ENCODE data around the gene EPB41L3. TPM values are rescaled to one million over a fixed set of nuclear protein-coding genes. Genes with fewer than 3 reads are reported as not detected.

EPB41L3 gene
- polyA plus RNA-seq, 1 donor (not counting 4 experiments of a cell fraction or from before 2014, with no cell fraction given), result 0.39 TPM

DNA sequence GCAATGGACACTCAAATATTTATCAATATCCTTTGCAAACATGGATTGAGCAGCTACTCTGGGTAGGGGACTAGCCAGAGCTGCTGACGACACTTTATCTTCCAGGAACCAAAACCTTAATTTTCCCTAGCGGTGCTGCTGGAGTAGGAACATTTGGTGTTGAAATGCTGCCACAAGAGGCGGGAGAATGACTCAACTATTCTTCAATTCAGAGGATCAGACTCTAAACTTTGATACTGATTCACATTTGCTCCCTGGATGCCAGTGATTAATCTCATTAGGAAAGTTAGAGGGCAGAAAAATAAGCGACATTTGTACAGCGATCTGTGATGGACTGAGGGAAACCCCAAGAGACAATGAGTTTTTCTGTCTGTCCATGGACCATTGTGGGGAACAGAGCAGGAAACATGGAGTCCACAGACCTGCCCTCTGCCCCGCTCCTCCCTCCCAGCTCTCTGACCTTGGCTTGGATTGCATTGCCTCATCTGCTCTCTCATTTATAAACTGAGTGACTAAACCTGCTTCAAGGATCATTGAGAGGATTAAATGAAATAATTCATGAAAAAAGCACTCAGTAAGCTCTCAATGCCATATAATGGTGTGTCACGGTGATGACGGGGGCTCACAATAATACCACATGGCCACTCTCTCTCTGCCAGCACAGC is 12.6 kb upstream of the EPB41L3 start:
- no peak for DNase-seq (ENCODE audit: low read depth, low spot score)
- H3K4me3 ChIP-seq (ENCODE audit: control insufficient read depth in 2 of 3, extremely low read depth in 1 of 3, insufficient read depth in 2 of 3, low read depth in 1 of 3, low read length in 3 of 3), result no peak overlapping the region

DNA sequence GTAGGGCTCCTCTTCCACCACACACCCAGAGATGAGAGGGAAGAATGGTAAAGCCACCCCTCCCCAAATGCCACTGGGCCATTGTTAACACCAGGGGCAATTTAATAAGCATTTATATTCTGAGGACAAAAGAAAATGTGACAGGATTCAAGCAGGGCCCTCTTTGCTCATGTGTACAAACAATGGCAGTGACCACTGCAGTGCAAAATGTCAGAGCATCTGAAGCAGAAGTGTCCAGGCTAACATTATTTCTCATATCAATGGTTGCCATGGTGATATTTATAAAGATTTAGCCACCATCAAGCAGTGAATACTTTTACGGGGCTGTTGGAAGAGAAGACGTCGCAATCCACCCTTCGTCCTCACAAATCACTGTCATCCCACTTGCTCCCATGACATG is 10.8 kb upstream of the EPB41L3 start:
- H3K9me3 ChIP-seq (ENCODE audit: control insufficient read depth, low read depth, low read length), result no peaks in the 10 kb centered on the region
- FAIRE-seq (no peak), DNase-seq (ENCODE audit: low read depth, low spot score) (no peak)
- H3K27ac ChIP-seq (ENCODE audit: control insufficient read depth, insufficient read depth, low read length), result no peak overlapping the region
- H3K4me2 ChIP-seq (ENCODE audit: control insufficient read depth, extremely low read depth, insufficient read depth, low read depth, low read length), result no peak overlapping the region
- H3K4me3 ChIP-seq (ENCODE audit: control insufficient read depth in 2 of 3, extremely low read depth in 1 of 3, insufficient read depth in 2 of 3, low read depth in 1 of 3, low read length in 3 of 3), result no peak overlapping the region
- H3K79me2 ChIP-seq (ENCODE audit: control insufficient read depth, insufficient read depth, low read length), result no peaks in the 10 kb centered on the region
- TF ChIP-seq, protein P1, sequence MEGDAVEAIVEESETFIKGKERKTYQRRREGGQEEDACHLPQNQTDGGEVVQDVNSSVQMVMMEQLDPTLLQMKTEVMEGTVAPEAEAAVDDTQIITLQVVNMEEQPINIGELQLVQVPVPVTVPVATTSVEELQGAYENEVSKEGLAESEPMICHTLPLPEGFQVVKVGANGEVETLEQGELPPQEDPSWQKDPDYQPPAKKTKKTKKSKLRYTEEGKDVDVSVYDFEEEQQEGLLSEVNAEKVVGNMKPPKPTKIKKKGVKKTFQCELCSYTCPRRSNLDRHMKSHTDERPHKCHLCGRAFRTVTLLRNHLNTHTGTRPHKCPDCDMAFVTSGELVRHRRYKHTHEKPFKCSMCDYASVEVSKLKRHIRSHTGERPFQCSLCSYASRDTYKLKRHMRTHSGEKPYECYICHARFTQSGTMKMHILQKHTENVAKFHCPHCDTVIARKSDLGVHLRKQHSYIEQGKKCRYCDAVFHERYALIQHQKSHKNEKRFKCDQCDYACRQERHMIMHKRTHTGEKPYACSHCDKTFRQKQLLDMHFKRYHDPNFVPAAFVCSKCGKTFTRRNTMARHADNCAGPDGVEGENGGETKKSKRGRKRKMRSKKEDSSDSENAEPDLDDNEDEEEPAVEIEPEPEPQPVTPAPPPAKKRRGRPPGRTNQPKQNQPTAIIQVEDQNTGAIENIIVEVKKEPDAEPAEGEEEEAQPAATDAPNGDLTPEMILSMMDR (optimal IDR thresholded peaks at IDR 0.05 in 1 of 3, IDR thresholded peaks at IDR 0.05 in 1 of 3, conservative IDR thresholded peaks at IDR 0.05 in 1 of 3; ENCODE audit: extremely low read depth in 1 of 3, insufficient read depth in 2 of 3, low read length in 3 of 3), result no peak
- no peak for TF ChIP-seq EZH2 (IDR thresholded peaks at IDR 0.05; ENCODE audit: low read length)
- no peaks in the 10 kb centered on the region for H3K27me3 ChIP-seq (ENCODE audit: control insufficient read depth, extremely low read depth, insufficient read depth, low read length)
- dilution Hi-C loops (cut with MboI; ENCODE audit: extremely low pct_ligation_motif_present, low sequenced_read_pairs), result no loop called here
- H3K36me3 ChIP-seq (ENCODE audit: control insufficient read depth in 2 of 2, extremely low read depth in 1 of 2, insufficient read depth in 2 of 2, low read length in 2 of 2), result no peaks in the 10 kb centered on the region
- no peak overlapping the region for H2AFZ ChIP-seq (ENCODE audit: control insufficient read depth, low read length)
- H3K9me1 ChIP-seq (ENCODE audit: control insufficient read depth, extremely low read depth, insufficient read depth, low read length), result no peaks in the 10 kb centered on the region
- H4K20me1 ChIP-seq (ENCODE audit: control insufficient read depth, extremely low read depth, insufficient read depth, low read length), result no peaks in the 10 kb centered on the region
- no peaks in the 10 kb centered on the region for H3K4me1 ChIP-seq (ENCODE audit: control insufficient read depth, extremely low read depth, insufficient read depth, low read length)
- H3K9ac ChIP-seq (ENCODE audit: control insufficient read depth, extremely low read depth, insufficient read depth, low read length), result no peak overlapping the region

More for the DNA sequence above, 12.6 kb upstream of the EPB41L3 start:
- Histone ChIP-seq H2AFZ (ENCODE audit: control insufficient read depth, low read length) (no peak overlapping the region), H3K9me3 (ENCODE audit: control insufficient read depth, low read depth, low read length) (no peaks in the 10 kb centered on the region), H3K4me2 (ENCODE audit: control insufficient read depth, extremely low read depth, insufficient read depth, low read depth, low read length) (no peak overlapping the region), H3K79me2 (ENCODE audit: control insufficient read depth, insufficient read depth, low read length) (no peaks in the 10 kb centered on the region), H3K9ac (ENCODE audit: control insufficient read depth, extremely low read depth, insufficient read depth, low read length) (no peak overlapping the region), H3K9me1 (ENCODE audit: control insufficient read depth, extremely low read depth, insufficient read depth, low read length) (no peaks in the 10 kb centered on the region), H3K36me3 (ENCODE audit: control insufficient read depth in 2 of 2, extremely low read depth in 1 of 2, insufficient read depth in 2 of 2, low read length in 2 of 2) (no peaks in the 10 kb centered on the region), H3K4me1 (ENCODE audit: control insufficient read depth, extremely low read depth, insufficient read depth, low read length) (no peaks in the 10 kb centered on the region), H4K20me1 (ENCODE audit: control insufficient read depth, extremely low read depth, insufficient read depth, low read length) (no peaks in the 10 kb centered on the region), H3K27me3 (ENCODE audit: control insufficient read depth, extremely low read depth, insufficient read depth, low read length) (no peaks in the 10 kb centered on the region), H3K27ac (ENCODE audit: control insufficient read depth, insufficient read depth, low read length) (no peak overlapping the region)
- dilution Hi-C loops (cut with MboI; ENCODE audit: extremely low pct_ligation_motif_present, low sequenced_read_pairs), result no loop called here
- FAIRE-seq, result no peak
- TF ChIP-seq, protein P1 (optimal IDR thresholded peaks at IDR 0.05 in 1 of 3, IDR thresholded peaks at IDR 0.05 in 1 of 3, conservative IDR thresholded peaks at IDR 0.05 in 1 of 3; ENCODE audit: extremely low read depth in 1 of 3, insufficient read depth in 2 of 3, low read length in 3 of 3), result no peak
- no peak for TF ChIP-seq EZH2 (IDR thresholded peaks at IDR 0.05; ENCODE audit: low read length)

Measured in keratinocyte (primary cell).